Measurements from ENCODE around the gene FEN1.

The FEN1 gene, protein sequence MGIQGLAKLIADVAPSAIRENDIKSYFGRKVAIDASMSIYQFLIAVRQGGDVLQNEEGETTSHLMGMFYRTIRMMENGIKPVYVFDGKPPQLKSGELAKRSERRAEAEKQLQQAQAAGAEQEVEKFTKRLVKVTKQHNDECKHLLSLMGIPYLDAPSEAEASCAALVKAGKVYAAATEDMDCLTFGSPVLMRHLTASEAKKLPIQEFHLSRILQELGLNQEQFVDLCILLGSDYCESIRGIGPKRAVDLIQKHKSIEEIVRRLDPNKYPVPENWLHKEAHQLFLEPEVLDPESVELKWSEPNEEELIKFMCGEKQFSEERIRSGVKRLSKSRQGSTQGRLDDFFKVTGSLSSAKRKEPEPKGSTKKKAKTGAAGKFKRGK

DNA sequence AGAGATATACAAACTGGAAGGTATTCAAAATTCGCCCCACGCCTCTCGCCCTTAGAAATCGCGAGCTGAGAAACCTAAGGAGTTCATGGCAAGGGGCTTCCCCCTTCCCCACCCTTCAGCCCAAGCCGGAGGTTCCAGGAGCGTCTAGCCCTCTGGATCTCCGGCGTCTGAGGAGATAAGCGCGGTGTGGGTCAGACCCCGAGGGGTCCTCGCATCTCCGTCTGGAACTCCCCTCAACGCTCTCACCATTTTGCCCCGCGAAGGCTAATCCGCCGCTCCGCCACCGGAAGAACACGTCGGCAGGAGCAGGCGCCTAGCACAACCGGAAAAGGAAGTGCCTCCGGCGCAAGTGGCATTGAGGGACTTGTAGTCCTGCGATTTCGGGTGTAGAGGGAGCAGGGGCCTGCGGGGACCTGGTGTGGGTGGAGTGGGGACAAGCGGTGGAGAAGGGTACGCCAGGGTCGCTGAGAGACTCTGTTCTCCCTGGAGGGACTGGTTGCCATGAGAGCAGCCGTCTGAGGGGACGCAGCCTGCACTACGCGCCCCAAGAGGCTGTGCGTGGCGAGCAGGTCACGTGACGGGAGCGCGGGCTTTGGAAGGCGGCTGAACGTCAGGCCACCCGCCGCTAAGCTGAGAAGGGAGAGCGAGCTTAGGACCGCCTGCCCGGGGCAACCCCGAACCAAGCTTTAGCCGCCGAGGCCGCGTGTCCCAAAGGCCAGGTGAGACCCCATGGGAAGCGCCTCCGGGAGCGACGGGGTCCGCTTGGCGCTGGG is at the start of gene FEN1, which contains the start of gene TMEM258:
FEN1 (plus strand) TSS at position 602 of the 773 bp plus-strand sequence. CDS start 2,451 bp downstream, outside the sequence.
TMEM258 (minus strand) TSS at position 290 of the 773 bp plus-strand sequence; CDS start at position 249, 41 bp downstream.
- peak; percentile 76 to 85 (median 80) for DNase-seq (ENCODE audit: low read depth in 3 of 3)

DNA sequence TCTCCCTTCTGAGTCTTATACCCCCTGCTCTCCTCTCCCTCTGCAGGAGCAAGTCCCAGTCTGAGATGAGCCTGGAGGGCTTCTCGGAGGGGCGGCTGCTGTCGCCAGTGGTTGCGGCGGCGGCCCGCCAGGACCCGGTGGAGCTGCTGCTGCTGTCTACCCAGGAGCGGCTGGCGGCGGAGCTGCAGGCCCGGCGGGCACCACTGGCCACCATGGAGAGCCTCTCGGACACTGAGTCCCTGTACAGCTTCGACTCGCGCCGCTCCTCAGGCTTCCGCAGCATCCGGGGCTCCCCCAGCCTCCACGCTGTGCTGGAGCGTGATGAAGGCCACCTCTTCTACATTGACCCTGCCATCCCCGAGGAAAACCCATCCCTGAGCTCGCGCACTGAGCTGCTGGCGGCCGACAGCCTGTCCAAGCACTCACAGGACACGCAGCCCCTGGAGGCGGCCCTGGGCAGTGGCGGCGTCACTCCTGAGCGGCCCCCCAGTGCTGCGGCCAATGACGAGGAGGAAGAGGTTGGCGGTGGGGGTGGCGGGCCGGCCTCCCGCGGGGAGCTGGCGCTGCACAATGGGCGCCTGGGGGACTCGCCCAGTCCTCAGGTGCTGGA is 49.1 kb upstream of the FEN1 start:
- no peak for DNase-seq (ENCODE audit: low read depth in 3 of 3)

DNA sequence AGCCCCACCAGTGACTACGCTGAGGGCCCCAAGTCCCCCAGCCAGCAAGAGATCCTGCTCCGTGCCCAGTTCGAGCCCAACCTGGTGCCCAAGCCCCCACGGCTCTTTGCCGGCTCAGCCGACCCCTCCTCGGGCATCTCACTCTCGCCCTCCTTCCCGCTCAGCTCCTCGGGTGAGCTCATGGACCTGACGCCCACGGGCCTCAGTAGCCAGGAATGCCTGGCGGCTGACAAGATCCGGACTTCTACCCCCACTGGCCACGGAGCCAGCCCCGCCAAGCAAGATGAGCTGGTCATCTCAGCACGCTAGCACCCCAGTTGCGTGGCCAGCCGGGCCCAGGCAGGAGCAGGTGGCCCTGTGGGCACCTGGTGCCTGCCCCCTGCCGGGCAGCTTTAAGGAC is 48.5 kb upstream of the FEN1 start:
- no peak for DNase-seq (ENCODE audit: low read depth in 3 of 3)

DNA sequence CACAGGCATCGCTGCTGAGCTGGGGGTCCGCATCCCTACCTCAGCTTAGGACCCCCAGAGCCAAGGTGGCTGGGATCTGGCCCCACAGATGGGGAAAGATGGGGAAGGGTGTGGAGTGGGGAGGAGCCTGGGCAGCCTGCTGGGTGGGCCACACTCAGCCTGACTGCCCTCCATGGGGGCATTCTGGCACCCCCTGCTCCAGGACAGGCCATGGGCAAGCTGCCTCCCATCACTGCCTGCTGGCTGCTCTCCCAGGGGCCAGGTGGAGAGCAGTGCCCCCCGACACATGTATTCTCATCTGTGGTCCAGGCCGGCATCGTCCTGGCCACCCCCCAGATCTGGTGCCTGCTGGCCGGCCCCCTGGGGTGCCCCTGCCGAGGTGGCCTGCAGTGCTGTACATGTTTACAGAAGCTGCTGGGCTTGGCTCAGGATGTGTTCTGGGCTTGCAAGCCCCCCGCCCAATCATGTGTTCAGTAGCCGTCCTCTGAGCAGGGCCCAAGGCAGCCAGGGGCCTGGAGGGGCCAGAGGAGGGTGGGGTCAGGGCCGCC is 48.0 kb upstream of the FEN1 start:
- DNase-seq (ENCODE audit: low read depth in 3 of 3), result no peak

DNA sequence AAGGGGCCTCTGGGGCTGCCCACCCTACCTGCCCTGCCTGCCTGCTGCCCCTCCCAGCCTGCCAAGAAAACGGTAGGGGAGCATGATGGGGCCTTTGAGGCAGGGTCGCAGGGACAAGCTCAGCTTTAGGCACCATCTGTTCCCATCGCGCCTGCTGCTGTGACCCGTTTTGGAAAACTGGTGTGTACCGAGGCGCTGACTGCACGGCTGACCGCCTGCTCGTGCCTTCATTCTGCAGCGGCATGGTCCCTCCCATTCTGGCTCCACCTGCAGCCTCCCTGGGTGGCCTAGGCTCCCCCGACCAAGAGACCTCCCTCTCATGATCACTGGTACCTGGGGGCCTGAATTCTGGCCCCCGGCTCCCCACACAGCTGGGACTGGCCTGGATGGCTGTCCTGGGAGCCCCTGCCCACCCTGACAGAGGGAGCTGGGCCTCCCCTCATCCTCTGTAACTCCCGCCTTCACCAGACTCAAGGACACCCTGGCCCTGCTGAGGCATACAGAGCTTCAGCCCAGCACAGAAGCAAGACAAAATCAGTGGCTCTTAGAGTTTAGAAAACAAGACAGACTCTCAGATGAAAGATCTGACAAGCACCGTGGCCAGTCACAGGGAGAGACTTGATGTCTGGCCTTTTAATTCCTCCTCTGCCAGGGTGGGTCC is 46.8 kb upstream of the FEN1 start:
- no peak for DNase-seq (ENCODE audit: low read depth in 3 of 3)

DNA sequence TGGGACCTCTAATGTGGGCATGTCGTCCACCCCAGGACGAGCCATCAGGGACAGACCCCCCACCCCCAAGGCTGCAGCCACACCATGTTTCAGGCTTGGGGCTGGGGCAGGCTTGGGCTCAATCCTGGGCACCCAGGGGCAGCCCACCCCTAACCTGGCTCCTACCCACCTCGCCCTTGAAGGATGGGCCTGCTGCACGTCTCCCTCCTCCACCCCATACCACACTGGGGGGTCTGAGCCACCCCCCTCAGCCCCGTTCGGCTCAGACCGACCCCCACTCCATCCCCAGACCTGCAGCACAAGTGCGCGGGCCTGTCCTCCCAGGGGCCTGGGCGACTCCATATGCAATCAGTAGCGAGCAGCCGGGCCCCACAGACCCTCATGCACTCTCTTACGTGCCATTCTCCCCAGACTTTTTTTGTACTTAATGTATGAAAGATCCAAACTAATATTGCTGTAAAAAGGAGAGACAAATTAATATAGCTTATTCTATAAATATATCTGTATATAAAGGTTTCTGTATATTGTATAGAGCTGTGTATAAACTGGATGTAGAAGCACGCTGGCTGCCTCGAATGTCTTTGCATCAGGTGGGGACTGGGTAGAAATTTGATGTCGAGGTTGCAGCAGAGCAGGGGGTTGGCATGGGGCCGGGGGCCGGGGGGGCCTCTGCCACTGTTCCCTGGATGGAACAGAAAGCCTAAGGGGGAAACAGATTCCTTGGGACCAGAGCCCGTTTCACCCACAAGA is 46.1 kb upstream of the FEN1 start:
- DNase-seq (ENCODE audit: low read depth in 3 of 3), result no peak

DNA sequence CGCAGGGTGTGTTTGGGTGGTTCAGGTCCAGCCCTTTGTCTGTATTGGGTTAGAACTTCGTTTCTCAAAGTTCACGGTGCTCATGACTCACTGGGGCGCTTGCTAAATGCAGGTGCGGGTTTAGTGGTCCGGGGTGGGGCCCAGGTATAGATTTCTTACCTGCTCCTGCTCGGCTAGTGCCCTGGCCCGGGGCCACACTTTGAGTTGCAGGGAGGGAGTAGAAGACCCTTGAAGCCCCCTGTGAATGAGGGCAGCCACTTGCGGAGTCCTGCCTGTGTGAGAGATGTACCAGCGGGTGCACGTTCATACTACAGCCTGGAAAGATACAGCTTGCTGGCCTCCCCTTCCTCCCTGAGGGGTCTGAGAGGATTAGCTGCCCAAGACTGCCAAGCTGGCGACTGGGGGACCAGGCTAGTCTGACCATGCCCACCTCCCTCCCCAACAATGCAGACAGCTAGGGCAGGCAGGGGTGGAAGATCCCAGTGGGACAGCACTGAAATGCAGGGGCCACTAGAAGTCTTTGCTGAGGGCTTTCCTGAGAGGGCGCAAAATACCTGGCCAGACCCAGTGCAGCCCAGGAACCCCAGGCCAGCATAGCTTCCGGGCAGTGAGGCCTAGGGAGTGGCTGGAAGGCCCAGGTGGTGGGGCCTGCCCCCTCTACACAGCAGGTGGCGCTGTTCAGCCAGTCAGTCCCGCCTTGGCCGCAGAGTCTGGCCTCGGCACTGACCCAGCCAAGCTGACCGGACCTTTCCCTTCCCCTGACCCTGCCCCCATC is 45.3 kb upstream of the FEN1 start:
- no peak for DNase-seq (ENCODE audit: low read depth in 3 of 3)

DNA sequence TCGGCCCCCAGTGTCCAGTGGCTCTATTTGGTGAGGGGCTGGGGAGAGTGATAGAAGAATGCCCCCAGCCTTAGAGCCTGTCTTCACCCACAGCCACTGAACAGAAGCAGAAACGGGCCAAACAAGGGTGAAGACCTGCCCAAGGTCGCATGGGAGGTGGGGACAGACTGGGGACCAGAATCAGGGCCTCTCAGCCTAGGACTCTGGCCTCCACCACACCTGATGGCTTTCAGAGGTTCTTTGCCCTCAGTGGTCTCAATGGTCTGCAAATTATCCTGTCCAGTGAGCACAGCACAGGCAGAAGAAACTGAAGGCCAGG is 44.8 kb upstream of the FEN1 start:
- DNase-seq (ENCODE audit: low read depth in 3 of 3), result no peak

DNA sequence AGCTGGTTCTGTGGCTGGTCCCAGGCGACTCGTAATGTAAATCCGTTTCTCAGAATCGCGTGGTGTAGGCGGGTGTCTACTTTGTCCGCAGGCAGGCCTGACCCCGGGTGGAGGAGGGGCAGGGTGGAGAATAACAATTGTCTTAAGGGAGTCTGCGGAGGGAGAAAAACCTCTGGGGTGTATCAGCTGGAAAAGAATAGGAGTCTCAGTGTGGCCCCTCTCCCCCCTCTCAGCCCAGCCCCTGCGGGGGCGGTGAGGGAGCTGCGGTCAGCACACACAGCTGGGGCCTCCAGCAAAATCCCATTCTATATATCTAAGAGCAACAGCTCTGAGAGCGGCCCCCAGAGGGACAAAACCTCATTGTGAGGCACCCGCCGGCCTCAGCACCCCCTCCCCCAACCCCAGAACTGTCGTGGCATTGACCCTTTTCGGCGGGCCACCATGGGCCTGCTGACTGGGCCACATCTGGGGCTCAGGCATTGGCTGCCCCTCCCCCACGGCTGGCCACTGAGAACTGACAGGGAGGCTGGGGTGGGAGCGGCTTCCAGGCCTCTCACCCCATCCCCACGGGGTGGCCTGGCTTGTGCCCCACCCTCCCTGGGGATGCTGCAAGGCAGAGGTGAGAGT is 43.0 kb upstream of the FEN1 start:
- DNase-seq (ENCODE audit: low read depth in 3 of 3), result no peak

DNA sequence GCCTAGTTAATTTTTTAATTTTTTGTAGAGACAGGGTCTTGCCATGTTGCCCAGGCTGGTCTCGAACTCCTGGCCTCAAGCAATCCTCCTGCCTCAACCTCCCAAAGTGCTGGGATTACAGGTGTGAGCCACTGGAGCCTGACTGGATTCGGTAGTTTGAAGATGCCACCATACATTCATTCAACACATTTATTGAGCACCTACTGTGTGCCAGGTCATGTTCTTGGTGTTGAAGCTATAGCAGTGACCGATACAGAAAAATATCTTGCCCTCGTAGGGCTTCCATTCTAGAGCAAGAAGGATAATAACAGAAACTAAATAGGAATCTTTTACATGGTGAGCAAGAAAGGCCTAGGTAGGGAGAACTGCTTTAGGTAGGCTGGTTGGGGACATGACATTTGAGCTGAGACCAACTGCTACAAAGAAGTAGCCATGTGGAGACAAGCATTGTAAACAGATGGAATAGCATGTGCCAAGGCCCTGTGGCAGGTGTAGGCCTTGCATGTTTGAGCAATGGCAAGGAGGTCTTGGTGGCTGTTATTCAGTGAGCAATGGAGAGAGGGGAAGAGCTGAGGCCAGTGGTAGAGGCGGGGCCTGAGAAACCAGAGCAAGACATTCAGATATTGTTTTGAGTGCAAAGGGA is 42.0 kb upstream of the FEN1 start:
- no peak for DNase-seq (ENCODE audit: low read depth in 3 of 3)

DNA sequence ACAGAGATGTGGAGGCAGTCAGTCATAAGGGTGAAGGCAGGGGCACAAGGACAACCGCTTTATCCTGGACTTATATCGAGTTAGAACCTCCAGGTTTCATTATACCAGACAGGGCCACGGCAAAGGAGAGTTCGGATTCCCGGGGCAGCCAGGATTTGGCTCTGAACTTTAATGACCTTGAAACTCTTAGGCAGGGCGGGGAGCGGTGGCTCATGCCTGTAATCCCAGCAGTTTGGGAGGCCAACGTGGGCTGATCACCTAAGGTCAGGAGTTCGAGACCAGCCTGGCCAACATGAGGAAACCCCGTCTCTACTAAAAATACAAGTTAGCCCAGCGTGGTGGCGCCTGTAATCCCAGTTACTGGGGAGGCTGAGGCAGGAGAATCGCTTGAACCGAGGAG is 41.3 kb upstream of the FEN1 start:
- DNase-seq (ENCODE audit: low read depth in 3 of 3), result no peak

DNA sequence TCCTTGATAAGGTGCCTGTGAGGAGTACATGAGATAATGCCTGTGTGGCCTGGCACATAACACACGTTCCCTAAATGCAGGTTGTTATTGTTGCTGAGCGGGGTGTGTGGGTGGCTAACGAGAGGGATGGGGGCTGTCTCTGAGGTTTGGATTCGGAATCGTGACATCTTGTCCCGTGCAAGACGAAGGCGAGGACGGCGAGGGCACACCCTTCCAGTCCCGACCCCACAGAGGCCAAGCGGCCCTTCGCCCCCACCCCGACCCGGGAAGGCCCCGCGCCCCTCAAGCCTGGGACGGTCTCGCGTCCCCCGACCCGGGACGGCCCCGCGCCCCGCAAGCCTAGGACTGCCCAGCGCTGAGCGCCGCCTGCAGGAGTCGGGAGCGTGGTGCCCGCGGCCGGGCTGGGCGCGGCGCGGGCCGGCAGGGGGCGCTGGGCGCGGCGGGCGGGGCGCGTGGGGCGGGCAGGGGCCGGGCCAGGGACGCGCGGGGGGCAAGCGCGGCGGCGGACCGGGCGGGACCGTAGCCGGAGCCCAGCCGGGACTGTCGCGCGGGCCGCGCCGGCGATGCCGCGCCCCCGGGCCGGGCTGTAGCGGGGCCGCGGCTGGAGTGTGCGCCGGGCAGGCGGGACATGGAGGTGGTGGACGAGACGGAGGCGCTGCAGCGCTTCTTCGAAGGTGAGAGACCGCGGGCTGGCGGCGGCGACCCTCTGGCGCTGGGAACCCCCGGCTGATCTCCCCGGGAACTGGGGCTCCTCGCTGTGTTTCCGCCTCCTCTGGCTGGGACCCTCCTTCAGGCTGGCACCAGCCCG is 40.4 kb upstream of the FEN1 start, which contains the start of gene MYRF:
MYRF (plus strand) TSS at position 520 of the 808 bp plus-strand sequence; CDS start at position 629, 109 bp downstream.
- peak; percentile 22 to 45 (median 23) for DNase-seq (ENCODE audit: low read depth in 3 of 3)

DNA sequence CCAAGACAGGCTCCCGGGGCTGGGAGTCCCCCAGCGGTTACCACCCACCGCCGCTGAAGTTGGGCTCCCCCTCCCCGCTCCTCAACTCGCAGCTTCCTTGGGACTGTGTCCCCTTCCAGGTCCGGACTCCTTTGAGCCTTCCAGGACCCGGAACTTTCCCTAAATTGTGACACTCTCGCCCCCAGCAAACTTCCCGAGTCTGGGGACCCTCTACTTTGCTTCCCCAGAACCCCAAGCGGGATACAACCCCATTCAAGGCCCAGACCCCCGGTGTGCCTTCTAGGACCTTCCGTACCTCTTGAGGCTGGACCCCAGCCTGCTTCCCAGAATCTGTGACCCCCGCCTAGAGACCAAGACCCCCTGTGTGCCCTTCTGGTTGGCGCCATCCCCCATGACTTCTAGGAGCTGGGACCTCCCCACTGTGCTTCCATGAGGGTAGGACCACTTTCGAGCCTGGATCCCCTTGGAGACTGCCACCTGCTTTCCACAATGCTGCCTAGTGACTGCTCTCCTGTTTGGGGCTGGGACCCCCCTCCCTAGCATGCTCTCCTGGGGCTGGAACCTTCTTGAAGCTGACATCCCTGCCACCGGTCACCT is 39.7 kb upstream of the FEN1 start:
- no peak for DNase-seq (ENCODE audit: low read depth in 3 of 3)

DNA sequence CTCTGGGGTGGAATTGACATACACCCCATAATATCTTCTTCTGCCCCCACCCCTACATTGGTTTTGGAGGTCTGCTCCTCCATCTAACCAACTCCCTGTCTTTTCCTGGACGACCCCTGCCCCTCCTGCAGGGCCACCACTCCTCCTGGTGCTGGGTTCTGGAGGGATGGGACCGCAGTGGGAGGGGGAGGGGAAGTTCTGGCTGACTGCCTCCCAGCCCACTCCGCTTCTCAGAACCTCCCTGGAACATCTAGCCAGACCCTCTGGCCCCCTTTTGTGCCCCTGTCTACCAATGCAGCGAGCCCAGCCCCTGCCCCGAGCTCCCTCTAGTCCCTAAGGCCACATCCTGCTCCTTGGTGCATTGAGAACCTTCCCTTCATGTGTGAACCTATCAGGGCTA is 39.0 kb upstream of the FEN1 start:
- DNase-seq (ENCODE audit: low read depth in 3 of 3), result no peak

DNA sequence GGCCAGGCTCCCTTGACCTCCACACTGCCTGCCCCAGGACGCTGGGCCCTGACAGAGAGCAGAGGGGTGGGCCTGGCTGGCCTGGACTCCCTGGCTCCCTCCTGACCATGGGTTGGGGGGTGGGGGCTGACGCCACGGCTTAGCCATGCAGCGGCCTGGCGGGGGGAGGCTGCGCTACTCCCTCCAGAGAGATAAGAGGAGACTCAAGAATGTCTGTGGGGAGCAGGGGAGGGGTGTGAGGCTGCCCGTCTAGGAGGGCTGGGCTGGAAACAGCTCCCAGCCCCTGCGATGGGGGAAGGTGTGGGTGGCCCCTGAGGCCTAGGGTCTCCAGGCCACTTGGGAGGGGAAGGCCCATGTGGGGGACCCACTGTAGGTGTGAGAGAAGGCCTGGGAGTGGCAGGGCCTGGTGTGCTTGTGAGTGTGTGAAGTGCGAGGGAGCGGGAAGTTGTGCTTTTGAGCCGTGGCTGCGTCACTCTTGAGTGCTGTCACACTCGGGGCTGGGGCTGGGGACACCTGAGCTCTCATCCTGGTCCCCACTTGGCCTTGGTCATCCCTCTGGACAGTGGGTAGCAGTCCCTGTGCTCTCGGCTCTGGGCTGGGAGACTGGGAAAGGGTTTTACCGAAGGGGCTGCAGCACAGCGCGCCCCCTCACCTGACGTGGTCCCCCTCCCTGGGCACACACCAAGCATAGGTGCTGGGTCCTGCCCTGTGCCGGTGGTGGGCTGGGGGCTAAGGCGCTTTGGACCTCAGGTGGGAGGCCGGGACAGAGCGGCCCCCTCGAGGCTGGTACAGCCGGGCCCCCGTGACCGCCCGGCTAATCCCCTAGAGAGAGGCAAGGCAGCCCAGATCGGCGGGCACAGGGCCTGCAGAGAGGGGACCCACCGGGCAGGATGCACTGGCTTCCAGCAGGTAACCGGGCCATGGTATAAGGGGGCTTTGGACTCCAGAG is 37.9 kb upstream of the FEN1 start:
- DNase-seq (ENCODE audit: low read depth in 3 of 3), result no peak

DNA sequence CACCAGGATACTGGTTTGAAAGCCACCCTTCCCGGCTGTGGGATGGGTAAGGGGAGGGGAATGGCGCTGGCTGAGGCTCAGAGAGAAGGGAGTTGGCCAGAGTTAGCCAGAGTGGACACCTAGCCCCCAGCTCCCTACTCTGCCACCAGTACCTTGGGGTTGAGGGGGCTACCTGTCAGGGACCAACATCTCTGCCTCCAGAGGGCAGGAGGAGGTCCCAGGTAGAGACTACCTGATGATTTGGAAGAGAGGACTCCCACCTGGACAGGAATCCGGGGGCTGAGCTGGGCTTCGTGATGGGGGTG is 36.6 kb upstream of the FEN1 start:
- DNase-seq (ENCODE audit: low read depth in 3 of 3), result no peak

Measured in stimulated activated CD4-positive, alpha-beta T cell treated with anti-CD3 and anti-CD28 coated beads, TNF-alpha, amount 100 ng/mL, for 48 hours (primary cell).